CD4-positive, alpha-beta T cell (primary cell): ENCODE measurements around the gene INPP5D. TPM values are rescaled to one million over a fixed set of nuclear protein-coding genes. Genes with fewer than 3 reads are reported as not detected.
A peak's percentile ranks its signal among the peaks of the same experiment; 100 is the strongest.

ENCODE experiments used
- ATAC-seq: fragments of 200-7000 bp; cut with Tn5 transposase; one replicate; pipeline ENCODE4 v1.10.0; 2022; ENCODE audit warnings: mild to moderate bottlenecking; ENCODE audit not compliant: poor library complexity
- CTCF ChIA-PET: fragments of 350-600 bp; sonication (Branson Sonifier 250); formaldehyde crosslinking; loops from one replicate; lab custom pipeline; 2021; ENCODE audit warnings: antibody characterized with exemption, inconsistent platforms; lab: Charles Lee
- POLR2A ChIA-PET: fragments of 350-600 bp; sonication (Branson Sonifier 250); formaldehyde crosslinking; loops from one replicate; lab custom pipeline; 2021; ENCODE audit warnings: antibody characterized with exemption, inconsistent platforms; lab: Charles Lee
- DNase-seq, 14 experiments: peaks; one replicate each; pipeline ENCODE4 v3.0.0-alpha.2; 2013 to 2020; ENCODE audit warnings: mixed read lengths in 2 of 14
- H3K27ac ChIP-seq, 2 donors: one replicate each; pipeline versions ENCODE4 v1.5.1 to v1.7.0; 2013; ENCODE audit warnings: low read length in 2 of 2, low read depth in 1 of 2, mild to moderate bottlenecking in 1 of 2
- H3K27me3 ChIP-seq, 2 experiments: 1 replicate in 1 of 2; 2 replicates in 1 of 2; pipeline versions ENCODE4 v1.6.1 to v1.7.0; 2013; ENCODE audit warnings: low read length in 2 of 2, control low read depth in 1 of 2, mild to moderate bottlenecking in 1 of 2, moderate library complexity in 1 of 2; ENCODE audit not compliant: insufficient read depth in 2 of 2, control insufficient read depth in 1 of 2
- H3K36me3 ChIP-seq: one replicate; pipeline ENCODE4 v1.6.1; 2013; ENCODE audit warnings: low read length, control low read depth; ENCODE audit not compliant: insufficient read depth
- H3K4me1 ChIP-seq: one replicate; pipeline ENCODE4 v1.6.1; 2013; ENCODE audit warnings: low read length, control low read depth; ENCODE audit not compliant: insufficient read depth
- H3K4me3 ChIP-seq: one replicate; pipeline ENCODE4 v1.5.1; 2013; ENCODE audit warnings: mild to moderate bottlenecking, low read length, moderate library complexity
- H3K9me3 ChIP-seq, 2 experiments: 1 replicate in 1 of 2; 2 replicates in 1 of 2; pipeline versions ENCODE4 v1.6.1 to v1.7.0; 2013; ENCODE audit warnings: low read length in 2 of 2, mild to moderate bottlenecking in 2 of 2, control low read depth in 1 of 2, moderate library complexity in 1 of 2; ENCODE audit not compliant: control insufficient read depth in 1 of 2, insufficient read depth in 1 of 2
- H3K27ac Mint-ChIP-seq: one replicate; pipeline ENCODE4 v1.8.0; 2020; ENCODE audit warnings: mixed read lengths
- H3K27me3 Mint-ChIP-seq: one replicate; pipeline ENCODE4 v1.8.0; 2021; ENCODE audit warnings: mixed read lengths
- H3K36me3 Mint-ChIP-seq: one replicate; pipeline ENCODE4 v1.8.0; 2021; ENCODE audit warnings: low read depth, mixed read lengths
- H3K4me1 Mint-ChIP-seq: one replicate; pipeline ENCODE4 v1.8.0; 2021; ENCODE audit warnings: low read depth, mixed read lengths
- H3K4me3 Mint-ChIP-seq: one replicate; pipeline ENCODE4 v1.8.0; 2020; ENCODE audit warnings: mild to moderate bottlenecking, mixed read lengths
- H3K9me3 Mint-ChIP-seq: one replicate; pipeline ENCODE4 v1.8.0; 2020; ENCODE audit warnings: mixed read lengths
- CTCF ChIP-seq: fragments of 200-600 bp; IDR thresholded peaks from one replicate; pipeline ENCODE4 v1.8.0; 2022; ENCODE audit warnings: antibody characterized with exemption, mild to moderate bottlenecking
- intact Hi-C, 2 experiments: fragments of 100-400 bp; cut with DNase I in 1 of 2; cut with micrococcal nuclease in 1 of 2; formaldehyde crosslinking; loops; one replicate each; pipeline versions ENCODE4 v1.15.1 to v1.9.0; 2023 to 2025; cut with DNase I, micrococcal nuclease
- total RNA-seq, 174 experiments: library from RNA in 2 of 174; stranded (reverse) in 2 of 174; gene quantifications; one replicate each; pipeline ENCODE4 v1.2.3 and lab custom pipeline; 2021 to 2026

INPP5D gene
- total RNA-seq, 2 experiments from 2014 or later, result 141 to 154 TPM

- no peak for ATAC-seq
- Mint-ChIP-seq H3K36me3 (peaks cover 85% of the 10 kb centered on the region), H3K27ac (no peak overlapping the region), H3K27me3 (no peaks in the 10 kb centered on the region), H3K9me3 (no peaks in the 10 kb centered on the region), H3K4me1 (peaks cover 78% of the 10 kb centered on the region), H3K4me3 (no peak overlapping the region)
- TF ChIP-seq CTCF, result no peak
- H3K4me3 ChIP-seq, result no peak overlapping the region
- no peak overlapping the region for H3K27ac ChIP-seq
- ChIA-PET POLR2A (no interaction called here), CTCF (interaction anchor here (1.0 to 1.2 kb wide), 3 partner anchors 12 to 36 kb away, joined by 3 to 4 read pairs (median 3); partner anchors contain the start of gene INPP5D)
- H3K9me3 ChIP-seq, result no peaks in the 10 kb centered on the region
- no peaks in the 10 kb centered on the region for H3K27me3 ChIP-seq
- peaks cover 50% of the 10 kb centered on the region for H3K36me3 ChIP-seq
- H3K4me1 ChIP-seq, result peaks cover 72% of the 10 kb centered on the region
- intact Hi-C loops, result loop anchor here in 1 of 2 experiments (5.0 kb wide), 1 partner anchor 38 kb away; no protein-coding TSS in a partner anchor
- DNase-seq, result no peak
Measured at GRCh38 chr2:233089851-233090250, 29.7 kb downstream of the INPP5D start.

GRCh38 chr2:233090879-233091278 is 30.7 kb downstream of the INPP5D start:
- Histone ChIP-seq H3K4me3 (no peak overlapping the region), H3K27me3 (no peaks in the 10 kb centered on the region), H3K27ac (no peak overlapping the region), H3K4me1 (peaks cover 61% of the 10 kb centered on the region), H3K36me3 (peaks cover 50% of the 10 kb centered on the region), H3K9me3 (no peaks in the 10 kb centered on the region)
- DNase-seq, result no peak
- ChIA-PET POLR2A (interaction anchor here (1.2 kb wide), 1 partner anchor 30 kb away, joined by 4 read pairs; no protein-coding TSS in a partner anchor), CTCF (no interaction called here)
- Mint-ChIP-seq H3K4me3 (no peak overlapping the region), H3K27ac (peak overlapping the region; percentile 47), H3K4me1 (peaks cover 73% of the 10 kb centered on the region), H3K9me3 (no peaks in the 10 kb centered on the region), H3K27me3 (no peaks in the 10 kb centered on the region), H3K36me3 (peaks cover 81% of the 10 kb centered on the region)
- no peak for ATAC-seq
- no peak for TF ChIP-seq CTCF
- intact Hi-C loops, result no loop called here

- Histone ChIP-seq H3K4me3 (no peak overlapping the region), H3K9me3 (no peaks in the 10 kb centered on the region), H3K27ac (peak overlapping the region in 1 of 2 donors; percentile 16), H3K4me1 (peaks cover 52% of the 10 kb centered on the region), H3K27me3 (no peaks in the 10 kb centered on the region), H3K36me3 (peaks cover 50% of the 10 kb centered on the region)
- Mint-ChIP-seq H3K27me3 (no peaks in the 10 kb centered on the region), H3K27ac (peak overlapping the region; percentile 47), H3K4me3 (no peak overlapping the region), H3K36me3 (peaks cover 76% of the 10 kb centered on the region), H3K4me1 (peaks cover 69% of the 10 kb centered on the region), H3K9me3 (no peaks in the 10 kb centered on the region)
- ChIA-PET CTCF (no interaction called here), POLR2A (interaction anchor here (1.2 kb wide), 1 partner anchor 31 kb away, joined by 4 read pairs; no protein-coding TSS in a partner anchor)
- intact Hi-C loops, result no loop called here
- no peak for TF ChIP-seq CTCF
- DNase-seq (no peak), ATAC-seq (no peak)
Measured at GRCh38 chr2:233091595-233092375, 31.6 kb downstream of the INPP5D start.
